ENCODE measurements around the gene ERLIN1. TPM values are rescaled to one million over a fixed set of nuclear protein-coding genes. Genes with fewer than 3 reads are reported as not detected.

ERLIN1 gene
- polyA plus RNA-seq, 1 donor (not counting 4 experiments of a cell fraction or from before 2014, with no cell fraction given), result 45.6 TPM

DNA sequence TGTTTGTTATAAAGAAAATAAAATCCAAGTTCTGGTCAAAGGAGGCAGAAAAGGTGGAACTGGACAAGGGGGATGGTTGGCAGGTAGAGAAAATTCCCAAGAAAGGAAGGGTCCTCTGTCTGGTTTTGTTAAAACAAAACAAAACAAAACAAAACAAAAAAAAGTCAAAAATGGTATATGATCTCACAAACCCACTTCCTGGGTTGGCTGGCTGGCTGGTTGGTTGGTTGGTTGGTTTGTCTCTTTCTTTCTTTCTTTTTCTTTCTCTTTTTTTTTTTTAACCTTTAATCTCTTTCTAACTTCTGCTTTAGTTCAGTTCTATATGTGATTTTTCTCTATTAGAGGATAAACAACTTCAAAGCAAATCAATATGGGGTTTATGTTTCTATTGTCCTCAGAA is 63.0 kb downstream of the ERLIN1 start:
- Histone ChIP-seq H3K9me1 (ENCODE audit: control insufficient read depth, extremely low read depth, insufficient read depth, low read length) (no peaks in the 10 kb centered on the region), H2AFZ (ENCODE audit: control insufficient read depth, low read length) (no peak overlapping the region), H3K79me2 (ENCODE audit: control insufficient read depth, insufficient read depth, low read length) (no peaks in the 10 kb centered on the region), H3K9ac (ENCODE audit: control insufficient read depth, extremely low read depth, insufficient read depth, low read length) (no peak overlapping the region), H3K4me2 (ENCODE audit: control insufficient read depth, extremely low read depth, insufficient read depth, low read depth, low read length) (no peak overlapping the region), H3K9me3 (ENCODE audit: control insufficient read depth, low read depth, low read length) (no peaks in the 10 kb centered on the region), H4K20me1 (ENCODE audit: control insufficient read depth, extremely low read depth, insufficient read depth, low read length) (no peaks in the 10 kb centered on the region), H3K27ac (ENCODE audit: control insufficient read depth, insufficient read depth, low read length) (no peak overlapping the region), H3K4me1 (ENCODE audit: control insufficient read depth, extremely low read depth, insufficient read depth, low read length) (no peaks in the 10 kb centered on the region), H3K27me3 (ENCODE audit: control insufficient read depth, extremely low read depth, insufficient read depth, low read length) (peaks cover 1% of the 10 kb centered on the region), H3K36me3 (ENCODE audit: control insufficient read depth in 2 of 2, extremely low read depth in 1 of 2, insufficient read depth in 2 of 2, low read length in 2 of 2) (no peaks in the 10 kb centered on the region), H3K4me3 (ENCODE audit: control insufficient read depth in 2 of 3, extremely low read depth in 1 of 3, insufficient read depth in 2 of 3, low read depth in 1 of 3, low read length in 3 of 3) (no peak overlapping the region)
- no peak for DNase-seq (ENCODE audit: low read depth, low spot score)
- FAIRE-seq, result no peak
- TF ChIP-seq, protein P1, sequence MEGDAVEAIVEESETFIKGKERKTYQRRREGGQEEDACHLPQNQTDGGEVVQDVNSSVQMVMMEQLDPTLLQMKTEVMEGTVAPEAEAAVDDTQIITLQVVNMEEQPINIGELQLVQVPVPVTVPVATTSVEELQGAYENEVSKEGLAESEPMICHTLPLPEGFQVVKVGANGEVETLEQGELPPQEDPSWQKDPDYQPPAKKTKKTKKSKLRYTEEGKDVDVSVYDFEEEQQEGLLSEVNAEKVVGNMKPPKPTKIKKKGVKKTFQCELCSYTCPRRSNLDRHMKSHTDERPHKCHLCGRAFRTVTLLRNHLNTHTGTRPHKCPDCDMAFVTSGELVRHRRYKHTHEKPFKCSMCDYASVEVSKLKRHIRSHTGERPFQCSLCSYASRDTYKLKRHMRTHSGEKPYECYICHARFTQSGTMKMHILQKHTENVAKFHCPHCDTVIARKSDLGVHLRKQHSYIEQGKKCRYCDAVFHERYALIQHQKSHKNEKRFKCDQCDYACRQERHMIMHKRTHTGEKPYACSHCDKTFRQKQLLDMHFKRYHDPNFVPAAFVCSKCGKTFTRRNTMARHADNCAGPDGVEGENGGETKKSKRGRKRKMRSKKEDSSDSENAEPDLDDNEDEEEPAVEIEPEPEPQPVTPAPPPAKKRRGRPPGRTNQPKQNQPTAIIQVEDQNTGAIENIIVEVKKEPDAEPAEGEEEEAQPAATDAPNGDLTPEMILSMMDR (optimal IDR thresholded peaks at IDR 0.05 in 1 of 3, IDR thresholded peaks at IDR 0.05 in 1 of 3, conservative IDR thresholded peaks at IDR 0.05 in 1 of 3; ENCODE audit: extremely low read depth in 1 of 3, insufficient read depth in 2 of 3, low read length in 3 of 3), result no peak
- TF ChIP-seq EZH2 (IDR thresholded peaks at IDR 0.05; ENCODE audit: low read length), result no peak
- dilution Hi-C loops (cut with MboI; ENCODE audit: extremely low pct_ligation_motif_present, low sequenced_read_pairs), result no loop called here

DNA sequence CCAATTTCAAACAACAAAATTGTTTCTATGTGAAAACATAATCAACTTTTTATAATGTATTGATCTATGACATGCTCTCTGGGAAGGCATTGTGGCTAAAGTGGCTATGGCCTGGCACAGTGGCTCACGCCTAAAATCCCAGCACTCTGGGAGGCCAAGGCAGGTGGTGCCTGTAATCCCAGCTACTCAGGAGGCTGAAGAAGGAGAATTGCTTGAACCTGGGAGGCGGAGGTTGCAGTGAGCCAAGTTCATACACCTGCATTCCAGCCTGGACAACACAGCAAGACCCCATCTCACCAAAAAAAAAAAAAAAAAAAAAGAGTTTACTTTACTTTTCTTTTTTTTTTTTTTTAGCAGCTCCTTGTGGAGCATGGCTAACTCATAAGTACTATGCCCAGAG is 65.3 kb downstream of the ERLIN1 start:
- FAIRE-seq, result no peak
- no peaks in the 10 kb centered on the region for H3K36me3 ChIP-seq (ENCODE audit: control insufficient read depth in 2 of 2, extremely low read depth in 1 of 2, insufficient read depth in 2 of 2, low read length in 2 of 2)
- no peak for DNase-seq (ENCODE audit: low read depth, low spot score)
- H3K4me3 ChIP-seq (ENCODE audit: control insufficient read depth in 2 of 3, extremely low read depth in 1 of 3, insufficient read depth in 2 of 3, low read depth in 1 of 3, low read length in 3 of 3), result no peak overlapping the region
- no peak for TF ChIP-seq EZH2 (IDR thresholded peaks at IDR 0.05; ENCODE audit: low read length)
- TF ChIP-seq, protein P1 (optimal IDR thresholded peaks at IDR 0.05 in 1 of 3, IDR thresholded peaks at IDR 0.05 in 1 of 3, conservative IDR thresholded peaks at IDR 0.05 in 1 of 3; ENCODE audit: extremely low read depth in 1 of 3, insufficient read depth in 2 of 3, low read length in 3 of 3), result no peak
- H3K9me1 ChIP-seq (ENCODE audit: control insufficient read depth, extremely low read depth, insufficient read depth, low read length), result no peaks in the 10 kb centered on the region
- H3K9me3 ChIP-seq (ENCODE audit: control insufficient read depth, low read depth, low read length), result no peaks in the 10 kb centered on the region
- no peaks in the 10 kb centered on the region for H3K79me2 ChIP-seq (ENCODE audit: control insufficient read depth, insufficient read depth, low read length)
- H3K9ac ChIP-seq (ENCODE audit: control insufficient read depth, extremely low read depth, insufficient read depth, low read length), result no peak overlapping the region
- no peaks in the 10 kb centered on the region for H4K20me1 ChIP-seq (ENCODE audit: control insufficient read depth, extremely low read depth, insufficient read depth, low read length)
- dilution Hi-C loops (cut with MboI; ENCODE audit: extremely low pct_ligation_motif_present, low sequenced_read_pairs), result no loop called here
- H3K27ac ChIP-seq (ENCODE audit: control insufficient read depth, insufficient read depth, low read length), result no peak overlapping the region
- H3K27me3 ChIP-seq (ENCODE audit: control insufficient read depth, extremely low read depth, insufficient read depth, low read length), result peaks cover 2% of the 10 kb centered on the region
- H2AFZ ChIP-seq (ENCODE audit: control insufficient read depth, low read length), result no peak overlapping the region
- H3K4me2 ChIP-seq (ENCODE audit: control insufficient read depth, extremely low read depth, insufficient read depth, low read depth, low read length), result no peak overlapping the region
- no peaks in the 10 kb centered on the region for H3K4me1 ChIP-seq (ENCODE audit: control insufficient read depth, extremely low read depth, insufficient read depth, low read length)

Measured in keratinocyte (primary cell).